Activated naive CD8-positive, alpha-beta T cell treated with anti-CD3 and anti-CD28 coated beads, Interleukin-2, amount 10 ng/mL, durations not matched to agents 7 days and 5 days (primary cell): ENCODE results near the gene CERKL. TPM values are rescaled to one million over a fixed set of nuclear protein-coding genes. Genes with fewer than 3 reads are reported as not detected.

Experiments used
- ATAC-seq: fragments of 150-1000 bp; cut with Tn5 transposase; one replicate; pipeline ENCODE4 v1.10.0; 2021; ENCODE audit warnings: low read depth, moderate library complexity
- POLR2A ChIA-PET: fragments of 350-600 bp; sonication (Branson Sonifier 250); formaldehyde crosslinking; loops from one replicate; lab custom pipeline; 2021; ENCODE audit warnings: antibody characterized with exemption; lab: Charles Lee
- DNase-seq: peaks from one replicate; pipeline ENCODE4 v3.0.0; 2021
- H3K27ac Mint-ChIP-seq: one replicate; pipeline ENCODE4 v1.8.0; 2022; ENCODE audit warnings: mild to moderate bottlenecking, mixed read lengths
- H3K27me3 Mint-ChIP-seq: one replicate; pipeline ENCODE4 v1.8.0; 2022; ENCODE audit warnings: mild to moderate bottlenecking, moderate library complexity, mixed read lengths
- H3K36me3 Mint-ChIP-seq: one replicate; pipeline ENCODE4 v1.8.0; 2021; ENCODE audit warnings: mild to moderate bottlenecking, mixed read lengths
- H3K4me1 Mint-ChIP-seq: one replicate; pipeline ENCODE4 v1.8.0; 2021; ENCODE audit warnings: mixed read lengths
- H3K4me3 Mint-ChIP-seq: one replicate; pipeline ENCODE4 v1.8.0; 2022; ENCODE audit warnings: mild to moderate bottlenecking, moderate library complexity, mixed read lengths
- H3K9me3 Mint-ChIP-seq: one replicate; pipeline ENCODE4 v1.8.0; 2021; ENCODE audit warnings: mixed read lengths
- total RNA-seq, 2 experiments: library from RNA; stranded (reverse); gene quantifications; one replicate each; pipeline ENCODE4 v1.2.3, GENCODE V29; 2021

CERKL gene
- total RNA-seq, 2 experiments from 2014 or later: not detected

GRCh38 chr2:181527058-181527457, 129.8 kb downstream of the CERKL start:
- POLR2A ChIA-PET: no interaction called here
- ATAC-seq: no peak
- no peak overlapping the region for H3K4me3 Mint-ChIP-seq
- H3K27ac Mint-ChIP-seq: no peak overlapping the region
- no peaks in the 10 kb centered on the region for H3K4me1 Mint-ChIP-seq
- no peaks in the 10 kb centered on the region for H3K27me3 Mint-ChIP-seq
- peaks cover 45% of the 10 kb centered on the region for H3K36me3 Mint-ChIP-seq
- DNase-seq: no peak
- H3K9me3 Mint-ChIP-seq: no peaks in the 10 kb centered on the region

GRCh38 chr2:181526014-181526413, 130.9 kb downstream of the CERKL start:
- no peak for ATAC-seq
- H3K4me3 Mint-ChIP-seq: no peak overlapping the region

GRCh38 chr2:181523756-181524155, 133.1 kb downstream of the CERKL start:
- H3K36me3 Mint-ChIP-seq: peaks cover 31% of the 10 kb centered on the region
- no peaks in the 10 kb centered on the region for H3K4me1 Mint-ChIP-seq

More at GRCh38 chr2:181526014-181526413, 130.9 kb downstream of the CERKL start:
- DNase-seq: no peak
- Mint-ChIP-seq H3K9me3 (no peaks in the 10 kb centered on the region), H3K27ac (no peak overlapping the region), H3K27me3 (no peaks in the 10 kb centered on the region), H3K36me3 (peaks cover 38% of the 10 kb centered on the region), H3K4me1 (no peaks in the 10 kb centered on the region)
- POLR2A ChIA-PET: no interaction called here

GRCh38 chr2:181520253-181520652, 136.7 kb downstream of the CERKL start:
- Mint-ChIP-seq H3K27me3 (no peaks in the 10 kb centered on the region), H3K36me3 (peaks cover 24% of the 10 kb centered on the region), H3K9me3 (no peaks in the 10 kb centered on the region), H3K27ac (peak overlapping the region; percentile 8), H3K4me1 (peaks cover 24% of the 10 kb centered on the region), H3K4me3 (no peak overlapping the region)
- DNase-seq (no peak), ATAC-seq (no peak)
- POLR2A ChIA-PET: no interaction called here

More at GRCh38 chr2:181523756-181524155, 133.1 kb downstream of the CERKL start:
- DNase-seq: no peak
- POLR2A ChIA-PET: no interaction called here
- Mint-ChIP-seq H3K27me3 (no peaks in the 10 kb centered on the region), H3K4me3 (no peak overlapping the region), H3K9me3 (no peaks in the 10 kb centered on the region), H3K27ac (no peak overlapping the region)
- no peak for ATAC-seq

GRCh38 chr2:181517685-181518301, 139.1 kb downstream of the CERKL start:
- ATAC-seq: peak; percentile 51
- POLR2A ChIA-PET: no interaction called here
- H3K27ac Mint-ChIP-seq: peak overlapping the region; percentile 30

GRCh38 chr2:181516992-181517391, 139.9 kb downstream of the CERKL start:
- H3K27ac Mint-ChIP-seq: no peak overlapping the region
- H3K36me3 Mint-ChIP-seq: peaks cover 42% of the 10 kb centered on the region
- no peaks in the 10 kb centered on the region for H3K27me3 Mint-ChIP-seq
- no peak for DNase-seq
- ATAC-seq: no peak
- H3K4me1 Mint-ChIP-seq: peaks cover 26% of the 10 kb centered on the region
- no peaks in the 10 kb centered on the region for H3K9me3 Mint-ChIP-seq
- POLR2A ChIA-PET: no interaction called here
- no peak overlapping the region for H3K4me3 Mint-ChIP-seq

More at GRCh38 chr2:181517685-181518301, 139.1 kb downstream of the CERKL start:
- peak overlapping the region; percentile 10 for H3K4me3 Mint-ChIP-seq
- peaks cover 38% of the 10 kb centered on the region for H3K36me3 Mint-ChIP-seq
- no peak for DNase-seq
- no peaks in the 10 kb centered on the region for H3K27me3 Mint-ChIP-seq
- H3K4me1 Mint-ChIP-seq: peaks cover 26% of the 10 kb centered on the region
- H3K9me3 Mint-ChIP-seq: no peaks in the 10 kb centered on the region

GRCh38 chr2:181515719-181516118, 141.2 kb downstream of the CERKL start:
- DNase-seq (no peak), ATAC-seq (no peak)
- Mint-ChIP-seq H3K4me3 (no peak overlapping the region), H3K36me3 (peaks cover 49% of the 10 kb centered on the region), H3K4me1 (peaks cover 26% of the 10 kb centered on the region), H3K9me3 (no peaks in the 10 kb centered on the region), H3K27ac (no peak overlapping the region), H3K27me3 (no peaks in the 10 kb centered on the region)
- POLR2A ChIA-PET: no interaction called here

GRCh38 chr2:181500201-181500600, 156.7 kb downstream of the CERKL start:
- H3K9me3 Mint-ChIP-seq: no peaks in the 10 kb centered on the region
- POLR2A ChIA-PET: no interaction called here
- H3K36me3 Mint-ChIP-seq: peaks cover 31% of the 10 kb centered on the region
- H3K27me3 Mint-ChIP-seq: no peaks in the 10 kb centered on the region
- DNase-seq (no peak), ATAC-seq (no peak)
- no peak overlapping the region for H3K4me3 Mint-ChIP-seq
- H3K4me1 Mint-ChIP-seq: no peaks in the 10 kb centered on the region
- H3K27ac Mint-ChIP-seq: no peak overlapping the region

- POLR2A ChIA-PET: no interaction called here
Measured at GRCh38 chr2:181499231-181499630, 157.7 kb downstream of the CERKL start.

More at GRCh38 chr2:181499231-181499630, 157.7 kb downstream of the CERKL start:
- ATAC-seq (no peak), DNase-seq (no peak)
- no peaks in the 10 kb centered on the region for H3K27me3 Mint-ChIP-seq
- peaks cover 31% of the 10 kb centered on the region for H3K36me3 Mint-ChIP-seq
- H3K9me3 Mint-ChIP-seq: no peaks in the 10 kb centered on the region
- H3K4me1 Mint-ChIP-seq: no peaks in the 10 kb centered on the region
- H3K27ac Mint-ChIP-seq: no peak overlapping the region
- H3K4me3 Mint-ChIP-seq: no peak overlapping the region

Other genes with a start within 250 kb of the CERKL start
- 100 to 1,000 TPM; 216 to 227 TPM for gene ITGA4, start 199.7 kb downstream of the CERKL start, total RNA-seq
- gene NEUROD1, start 23.4 kb upstream of the CERKL start, total RNA-seq: not detected
- gene ITPRID2, start 234.6 kb upstream of the CERKL start, total RNA-seq: 10 to 100 TPM; 61.2 to 68.4 TPM